ENCODE results near the gene KCTD7. TPM values are rescaled to one million over a fixed set of nuclear protein-coding genes. Genes with fewer than 3 reads are reported as not detected.

The KCTD7 gene
- total and polyA plus RNA-seq, 2 of the 4 experiments (the other 2 are of a cell fraction): 6.1 to 12.8 TPM

GRCh38 chr7:66591799-66592596, 36.7 kb upstream of the KCTD7 start:
- DNase-seq (peak; percentile 90), ATAC-seq (ENCODE audit: low read depth) (peak; percentile 89)
- H3K27ac ChIP-seq (ENCODE audit: insufficient read depth, low read length): peak overlapping the region; percentile 96
- no peaks in the 10 kb centered on the region for H3K27me3 ChIP-seq (ENCODE audit: control insufficient read depth, insufficient read depth, low read length)
- dilution Hi-C loops (cut with HindIII; ENCODE audit: low sequenced_read_pairs, unreplicated experiment) (no loop called here), in situ Hi-C loops (cut with MboI; ENCODE audit: low sequenced_read_pairs) (no loop called here), intact Hi-C loops (cut with micrococcal nuclease) (loop anchor here (1.0 kb wide), 1 partner anchor 35 kb away; no protein-coding TSS in a partner anchor)
- peak overlapping the region; percentile 88 for H3K14ac ChIP-seq (replicated peaks; ENCODE audit: low read depth, low read length)
- H2AFZ ChIP-seq (replicated peaks; ENCODE audit: low read length, poor library complexity): peak overlapping the region; percentile 90
- ChIA-PET CTCF (no interaction called here), POLR2A (ENCODE audit: unreplicated experiment) (no interaction called here)
- H3K36me3 ChIP-seq (ENCODE audit: control insufficient read depth, insufficient read depth, low read length): 0 out of 2 replicates have a peak, but pooled peaks cover 1% of the 10 kb centered on the region
- H4K8ac ChIP-seq (ENCODE audit: low read depth in 2 of 2, low read length in 2 of 2): peak overlapping the region; percentile 85 to 86; a peak in 3 of 4 replicates
- peak overlapping the region; percentile 85; the same call in 1 of the 2 replicates for H2AK5ac ChIP-seq (ENCODE audit: low read depth, low read length)
- peaks cover 0 to 32% of the 10 kb centered on the region in 2 experiments; a peak in 3 of 4 replicates for H3K79me1 ChIP-seq (ENCODE audit: low read depth in 1 of 2, low read length in 2 of 2)
- H3K4me1 ChIP-seq (ENCODE audit: control insufficient read depth, insufficient read depth, low read length): peaks cover 4% of the 10 kb centered on the region; the same call in 1 of the 2 replicates
- H3K4me2 ChIP-seq (ENCODE audit: low read depth, low read length): peak overlapping the region; percentile 80
- peak overlapping the region; percentile 25 for H4K5ac ChIP-seq (ENCODE audit: low read depth, low read length)
- H2BK15ac ChIP-seq (ENCODE audit: low read depth, low read length): 0 out of 3 replicates have a peak overlapping the region, but pooled peaks have one; percentile 12
- H3K56ac ChIP-seq (ENCODE audit: extremely low read depth, insufficient read depth, low read length): peak overlapping the region; percentile 68
- H3K23ac ChIP-seq (ENCODE audit: low read depth, low read length): peak overlapping the region; percentile 39; the same call in 1 of the 2 replicates
- H3K4me3 ChIP-seq (ENCODE audit: insufficient read depth, low read depth, low read length): peak overlapping the region; percentile 76
- TF ChIP-seq MXI1 (IDR thresholded peaks at IDR 0.05; ENCODE audit: borderline replicate concordance, low read depth, low read length) (peak; percentile 51; the same call in 1 of the 2 replicates), BHLHE40 (IDR thresholded peaks at IDR 0.05; ENCODE audit: low read depth, low read length) (peak; percentile 88), POLR2A (IDR thresholded peaks at IDR 0.05; ENCODE audit: low read depth, low read length) (peak; percentile 96), CEBPB (IDR thresholded peaks at IDR 0.05; ENCODE audit: low read depth, low read length) (no peak), SMC3 (IDR thresholded peaks at IDR 0.05; ENCODE audit: low read depth, low read length) (no peak), MAFK (IDR thresholded peaks at IDR 0.05; ENCODE audit: low read depth, low read length) (no peak), RCOR1 (IDR thresholded peaks at IDR 0.05; ENCODE audit: insufficient replicate concordance, low read length) (no peak), MAZ (IDR thresholded peaks at IDR 0.05; ENCODE audit: borderline replicate concordance, low read depth, low read length) (peak; percentile 84), CHD1 (IDR thresholded peaks at IDR 0.05; ENCODE audit: low read depth, low read length) (no peak), USF2 (IDR thresholded peaks at IDR 0.05; ENCODE audit: low read depth, low read length) (0 out of 2 replicates have a peak, but pooled peaks have one; percentile 8), ELK1 (IDR thresholded peaks at IDR 0.05; ENCODE audit: borderline replicate concordance, low read depth, low read length) (no peak)
- BruUV-seq (replicated peaks): no TSS peak
- peak overlapping the region; percentile 2; the same call in 1 of the 2 replicates for H2BK120ac ChIP-seq (ENCODE audit: low read depth, low read length)
- peaks cover 42% of the 10 kb centered on the region for H4K20me1 ChIP-seq (ENCODE audit: insufficient read depth, low read length)
- H3K18ac ChIP-seq (ENCODE audit: low read depth, low read length): peak overlapping the region; percentile 43; the same call in 1 of the 2 replicates
- peak overlapping the region; percentile 89 for H3K9ac ChIP-seq (ENCODE audit: low read depth, low read length)
- peak overlapping the region; percentile 97 for H2AK9ac ChIP-seq (replicated peaks; ENCODE audit: low read depth, low read length, poor library complexity)
- no peak overlapping the region for H2BK20ac ChIP-seq (ENCODE audit: low read depth, low read length)
- H3K4ac ChIP-seq (ENCODE audit: low read depth, low read length): peak overlapping the region; percentile 80
- peaks cover 19% of the 10 kb centered on the region for H3K9me1 ChIP-seq (ENCODE audit: insufficient read depth, low read length)
- H4K91ac ChIP-seq (ENCODE audit: insufficient read depth, low read depth, low read length): peak overlapping the region; percentile 64; the same call in 1 of the 2 replicates
- H2BK5ac ChIP-seq (ENCODE audit: low read depth, low read length, poor library complexity, severe bottlenecking): peak overlapping the region; percentile 89
- H3K9me3 ChIP-seq (ENCODE audit: control insufficient read depth, insufficient read depth, low read length): no peaks in the 10 kb centered on the region
- WGBS, 2 experiments (ENCODE audit: extremely low coverage in 2 of 2, insufficient read length in 1 of 2): 1% methylated on average over 41 of the region's 83 CpGs; no CpG with 5 or more reads in 1 of the 2 experiments

All from IMR-90 (cell line).